ENCODE results near the gene CGN. TPM values are rescaled to one million over a fixed set of nuclear protein-coding genes. Genes with fewer than 3 reads are reported as not detected.

CGN gene
- total RNA-seq, 2 donors from 2014 or later: 3.3 to 5.4 TPM

GRCh38 chr1:151579436-151580225, 68.4 kb downstream of the CGN start:
- H3K9me3 ChIP-seq: no peaks in the 10 kb centered on the region
- no peak overlapping the region for H3K4me3 ChIP-seq
- H3K27ac ChIP-seq: no peak overlapping the region
- peaks cover 23% of the 10 kb centered on the region for H3K36me3 ChIP-seq
- no peak for DNase-seq (ENCODE audit: low spot score)
- no peak for TF ChIP-seq CTCF (IDR thresholded peaks at IDR 0.05)
- no peaks in the 10 kb centered on the region for H3K4me1 ChIP-seq
- H3K27me3 ChIP-seq: no peaks in the 10 kb centered on the region

DNA sequence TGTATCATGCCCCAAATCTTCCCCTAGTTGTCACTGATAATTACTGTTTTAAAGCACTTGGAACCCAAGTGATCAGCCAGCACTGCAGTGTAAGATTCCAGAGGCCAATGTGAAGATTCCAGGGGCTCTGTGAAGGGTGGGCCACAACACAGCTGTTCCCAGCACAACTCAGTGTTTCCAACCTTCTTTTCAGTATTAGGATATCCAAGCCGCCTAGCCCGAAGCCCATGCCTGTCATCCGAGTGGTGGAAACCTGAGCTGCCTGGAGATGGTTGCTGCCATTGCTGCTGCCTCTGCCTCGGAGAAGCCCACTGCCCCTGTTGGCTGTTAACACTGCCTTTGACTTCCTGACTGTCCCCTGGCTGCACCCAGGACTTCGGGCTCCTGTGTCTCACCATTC, 70.3 kb downstream of the CGN start:
- Histone ChIP-seq H3K4me1 (no peaks in the 10 kb centered on the region), H3K4me3 (no peak overlapping the region), H3K27me3 (no peaks in the 10 kb centered on the region), H3K9me3 (no peaks in the 10 kb centered on the region), H3K27ac (no peak overlapping the region), H3K36me3 (peaks cover 14% of the 10 kb centered on the region)
- no peak for DNase-seq (ENCODE audit: low spot score)
- TF ChIP-seq CTCF (IDR thresholded peaks at IDR 0.05): no peak

DNA sequence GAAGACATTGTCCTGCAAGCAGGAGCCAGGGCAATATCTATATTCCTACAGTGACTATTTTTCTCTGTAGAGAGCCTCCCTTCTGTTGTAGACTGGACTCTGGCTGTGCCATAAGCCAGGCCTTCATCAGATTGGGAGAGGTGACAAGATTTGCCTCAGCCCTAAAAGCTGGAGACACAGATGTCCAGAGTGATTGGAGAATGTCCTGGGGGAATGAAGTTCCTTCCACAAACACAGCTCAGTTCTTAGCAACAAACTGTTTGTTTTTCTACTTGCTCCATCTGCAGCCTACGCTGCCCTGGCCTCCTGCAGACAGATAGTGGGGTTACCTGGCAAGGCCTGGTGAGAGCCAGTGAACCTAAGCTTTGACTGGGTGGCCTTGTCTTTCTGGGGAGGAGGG, 70.7 kb downstream of the CGN start:
- Histone ChIP-seq H3K9me3 (no peaks in the 10 kb centered on the region), H3K36me3 (peaks cover 14% of the 10 kb centered on the region), H3K27ac (no peak overlapping the region), H3K27me3 (no peaks in the 10 kb centered on the region), H3K4me1 (no peaks in the 10 kb centered on the region), H3K4me3 (no peak overlapping the region)
- no peak for TF ChIP-seq CTCF (IDR thresholded peaks at IDR 0.05)
- no peak for DNase-seq (ENCODE audit: low spot score)

- H3K9me3 ChIP-seq: no peaks in the 10 kb centered on the region
- no peak overlapping the region for H3K27ac ChIP-seq
- H3K4me3 ChIP-seq: no peak overlapping the region
- peaks cover 10% of the 10 kb centered on the region for H3K36me3 ChIP-seq
- no peaks in the 10 kb centered on the region for H3K27me3 ChIP-seq
- no peaks in the 10 kb centered on the region for H3K4me1 ChIP-seq
- TF ChIP-seq CTCF (IDR thresholded peaks at IDR 0.05): no peak
- no peak for DNase-seq (ENCODE audit: low spot score)
These were observed 72.6 kb downstream of the CGN start for GRCh38 chr1:151583796-151584195.

DNA sequence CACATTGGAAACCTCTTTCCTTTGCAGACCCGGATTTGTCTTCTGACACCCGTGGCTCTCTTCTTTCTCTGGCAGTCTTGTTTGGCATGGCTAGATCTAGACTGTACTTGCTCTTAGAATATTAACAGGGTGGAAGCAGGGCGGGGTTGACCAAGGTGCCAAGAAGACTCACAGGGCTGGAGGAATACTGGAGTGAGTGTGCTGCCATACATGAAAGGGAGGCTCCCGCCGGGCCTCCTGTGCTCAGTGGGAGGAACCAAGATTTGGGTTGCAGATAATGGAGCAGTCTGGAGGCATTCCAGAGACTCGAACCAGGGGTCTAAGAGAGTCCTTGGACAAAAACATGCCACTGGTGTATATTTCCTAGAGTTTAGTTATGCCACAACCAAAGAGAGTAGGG, 73.1 kb downstream of the CGN start:
- Histone ChIP-seq H3K9me3 (no peaks in the 10 kb centered on the region), H3K36me3 (peaks cover 6% of the 10 kb centered on the region), H3K4me3 (no peak overlapping the region), H3K27me3 (no peaks in the 10 kb centered on the region), H3K4me1 (no peaks in the 10 kb centered on the region), H3K27ac (no peak overlapping the region)
- TF ChIP-seq CTCF (IDR thresholded peaks at IDR 0.05): no peak
- no peak for DNase-seq (ENCODE audit: low spot score)

- Histone ChIP-seq H3K4me3 (no peak overlapping the region), H3K36me3 (peaks cover under 1% of the 10 kb centered on the region), H3K9me3 (no peaks in the 10 kb centered on the region), H3K4me1 (no peaks in the 10 kb centered on the region), H3K27me3 (no peaks in the 10 kb centered on the region), H3K27ac (no peak overlapping the region)
- TF ChIP-seq CTCF (IDR thresholded peaks at IDR 0.05): no peak
- no peak for DNase-seq (ENCODE audit: low spot score)
These were observed 73.6 kb downstream of the CGN start for GRCh38 chr1:151584780-151585179.
